Spleen (tissue), 11 donors: ENCODE measurements around the gene NUP98. TPM values are rescaled to one million over a fixed set of nuclear protein-coding genes. Genes with fewer than 3 reads are reported as not detected.
A peak's percentile ranks its signal among the peaks of the same experiment; 100 is the strongest.
"Not testable (repeated sequence)": the region's sequence is repeated elsewhere in the genome, so short reads cannot be mapped to it uniquely, and the experiment has no call there.

Experiments used
- DNase-seq: peaks from one replicate; pipeline ENCODE4 v3.0.0-alpha.2; 2020
- H3K27ac ChIP-seq, 8 donors: fragments of 200-600 bp; sonication (generic) in 7 of 8; 1 replicate in 4 of 8; 2 replicates in 4 of 8; pipeline versions ENCODE4 v1.5.0 to v1.8.0; 2016 to 2021; ENCODE audit warnings: inconsistent platforms in 4 of 8, mild to moderate bottlenecking in 4 of 8, moderate library complexity in 1 of 8
- H3K27me3 ChIP-seq, 7 donors: fragments of 200-600 bp; sonication (generic) in 6 of 7; replicated peaks in 1 of 7; 1 replicate in 4 of 7; 2 replicates in 3 of 7; pipeline versions ENCODE4 v1.5.0 to v1.8.0; 2016 to 2021; ENCODE audit warnings: inconsistent platforms in 3 of 7, mild to moderate bottlenecking in 1 of 7
- H3K36me3 ChIP-seq, 6 donors: fragments of 200-600 bp; sonication (generic) in 5 of 6; 1 replicate in 4 of 6; 2 replicates in 2 of 6; pipeline versions ENCODE4 v1.5.0 to v1.8.0; 2016 to 2021; ENCODE audit warnings: inconsistent platforms in 2 of 6
- H3K4me1 ChIP-seq, 6 donors: fragments of 200-600 bp; sonication (generic) in 5 of 6; 1 replicate in 3 of 6; 2 replicates in 3 of 6; pipeline versions ENCODE4 v1.5.0 to v1.8.0; 2016 to 2021; ENCODE audit warnings: inconsistent platforms in 3 of 6
- H3K4me3 ChIP-seq, 8 donors: fragments of 200-600 bp; sonication (generic) in 7 of 8; 1 replicate in 4 of 8; 2 replicates in 4 of 8; pipeline versions ENCODE4 v1.5.0 to v1.8.0; 2016 to 2021; ENCODE audit warnings: inconsistent platforms in 4 of 8, mild to moderate bottlenecking in 4 of 8, moderate library complexity in 2 of 8
- H3K9me3 ChIP-seq, 8 donors: fragments of 200-600 bp; sonication (generic) in 7 of 8; 1 replicate in 4 of 8; 2 replicates in 4 of 8; pipeline versions ENCODE4 v1.5.0 to v1.8.0; 2016 to 2021; ENCODE audit warnings: inconsistent platforms in 4 of 8
- POLR2A ChIP-seq, 3 donors: fragments of 450-650 bp; IDR thresholded peaks; one replicate each; pipeline ENCODE4 v1.5.1; 2017; ENCODE audit warnings: antibody characterized with exemption in 3 of 3, mild to moderate bottlenecking in 1 of 3
- POLR2AphosphoS5 ChIP-seq, 3 donors: sonication (generic); formaldehyde crosslinking; IDR thresholded peaks; one replicate each; pipeline ENCODE4 v1.5.1; 2017; ENCODE audit warnings: antibody characterized with exemption in 3 of 3
- WGBS, 5 donors: extraction: QIAGEN DNeasy Blood & Tissue Kit in 3 of 5; methylation state at CpG; one replicate each; pipeline versions ENCODE4 v1.1.5 to v1.1.7; 2013 to 2018; 5-methylcytosine and 5-hydroxymethylcytosine counted together
- intact Hi-C: fragments of 100-400 bp; cut with DNase I; formaldehyde crosslinking; loops from one replicate; pipeline ENCODE4 v1.15.0; 2023; ENCODE audit warnings: low total_unique reads
- polyA plus RNA-seq, 3 donors: library from polyadenylated mRNA; stranded (reverse); fragments of 200-250 nt; gene quantifications; one replicate each; pipeline ENCODE4 v1.2.1, GENCODE V29; 2013
- total RNA-seq, 7 donors: library from RNA; depleted of rRNA in 3 of 7; stranded (reverse); fragments of >200 nt in 3 of 7; fragmentation: NEBNext Ultra II Directional in 4 of 7; extraction: Animal tissue kit (Norgen Biotek cat#: 25700) in 4 of 7; gene quantifications; one replicate each; pipeline versions ENCODE4 v1.1.0 to v1.2.1, GENCODE V29; 2016 to 2021
- TF ChIP-seq, protein P1 (sequence below), 11 experiments: fragments of 200-600 bp in 7 of 11; fragments of 450-650 bp in 4 of 11; sonication (generic) in 4 of 11; IDR thresholded peaks in 8 of 11; conservative IDR thresholded peaks in 3 of 11; 1 replicate in 7 of 11; 2 replicates in 4 of 11; pipeline versions ENCODE4 v1.4.0 to v1.8.0; 2016 to 2021; ENCODE audit warnings: antibody characterized with exemption in 11 of 11, inconsistent platforms in 4 of 11, mild to moderate bottlenecking in 1 of 11
- donor health status: healthy with polysubstance abuse.
- donor health status: DM: no; HTN: no; CAD: no; lungs with moderate emphysema.
- donor health status: DM: no; HTN: no; CAD: no.
- donor health status: Bipolar disorder and iron deficiency.
- donor health status: healthy.
- donor health status: DM: no; HTN: no; CAD: no.
- donor health status: DM: yes; HTN: yes; CAD: no.

Gene NUP98
- total and polyA plus RNA-seq, 10 donors = 12.6 to 171 (median 88.7) TPM

- H3K27me3 ChIP-seq = no peaks in the 10 kb centered on the region
- intact Hi-C loops = no loop called here
- no peaks in the 10 kb centered on the region for H3K4me1 ChIP-seq
- H3K9me3 ChIP-seq = no peaks in the 10 kb centered on the region
- DNase-seq = peak; percentile 13
- no peak overlapping the region for H3K27ac ChIP-seq
- TF ChIP-seq, protein P1, sequence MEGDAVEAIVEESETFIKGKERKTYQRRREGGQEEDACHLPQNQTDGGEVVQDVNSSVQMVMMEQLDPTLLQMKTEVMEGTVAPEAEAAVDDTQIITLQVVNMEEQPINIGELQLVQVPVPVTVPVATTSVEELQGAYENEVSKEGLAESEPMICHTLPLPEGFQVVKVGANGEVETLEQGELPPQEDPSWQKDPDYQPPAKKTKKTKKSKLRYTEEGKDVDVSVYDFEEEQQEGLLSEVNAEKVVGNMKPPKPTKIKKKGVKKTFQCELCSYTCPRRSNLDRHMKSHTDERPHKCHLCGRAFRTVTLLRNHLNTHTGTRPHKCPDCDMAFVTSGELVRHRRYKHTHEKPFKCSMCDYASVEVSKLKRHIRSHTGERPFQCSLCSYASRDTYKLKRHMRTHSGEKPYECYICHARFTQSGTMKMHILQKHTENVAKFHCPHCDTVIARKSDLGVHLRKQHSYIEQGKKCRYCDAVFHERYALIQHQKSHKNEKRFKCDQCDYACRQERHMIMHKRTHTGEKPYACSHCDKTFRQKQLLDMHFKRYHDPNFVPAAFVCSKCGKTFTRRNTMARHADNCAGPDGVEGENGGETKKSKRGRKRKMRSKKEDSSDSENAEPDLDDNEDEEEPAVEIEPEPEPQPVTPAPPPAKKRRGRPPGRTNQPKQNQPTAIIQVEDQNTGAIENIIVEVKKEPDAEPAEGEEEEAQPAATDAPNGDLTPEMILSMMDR (IDR thresholded peaks at IDR 0.05 in 8 of 11, conservative IDR thresholded peaks at IDR 0.05 in 3 of 11) = no peak
- TF ChIP-seq POLR2AphosphoS5 (IDR thresholded peaks at IDR 0.05) (no peak), POLR2A (IDR thresholded peaks at IDR 0.05) (no peak)
- 84 to 100% (median 92%) methylated on average over 1 to 2 of the region's 2 CpGs for WGBS, 5 donors
- peaks cover 0 to 2% (median 0%) of the 10 kb centered on the region in 6 donors for H3K36me3 ChIP-seq
- no peak overlapping the region for H3K4me3 ChIP-seq
Measured at GRCh38 chr11:3816673-3817072, 19.3 kb upstream of the NUP98 start.

- peak; percentile 37 for DNase-seq
- no peaks in the 10 kb centered on the region for H3K9me3 ChIP-seq
- intact Hi-C loops = no loop called here
- H3K27ac ChIP-seq = no peak overlapping the region
- peaks cover 0 to 9% (median 0%) of the 10 kb centered on the region in 6 donors for H3K36me3 ChIP-seq
- TF ChIP-seq POLR2AphosphoS5 (IDR thresholded peaks at IDR 0.05) = no peak
- TF ChIP-seq, protein P1 (IDR thresholded peaks at IDR 0.05 in 8 of 11, conservative IDR thresholded peaks at IDR 0.05 in 3 of 11) = no peak
- no peak for TF ChIP-seq POLR2A (IDR thresholded peaks at IDR 0.05)
- H3K4me1 ChIP-seq = no peaks in the 10 kb centered on the region
- H3K27me3 ChIP-seq = no peaks in the 10 kb centered on the region
- WGBS, 5 donors = 81 to 91% (median 85%) methylated on average over 4 of the region's 4 CpGs
- no peak overlapping the region for H3K4me3 ChIP-seq
Measured at GRCh38 chr11:3815845-3816244, 18.5 kb upstream of the NUP98 start.

GRCh38 chr11:3814832-3815231 is 17.5 kb upstream of the NUP98 start:
- H3K9me3 ChIP-seq, H3K27ac ChIP-seq, H3K27me3 ChIP-seq, H3K4me3 ChIP-seq, H3K4me1 ChIP-seq, H3K36me3 ChIP-seq, intact Hi-C loops: not testable (repeated sequence)
- DNase-seq = peak; percentile 6
- 93 to 96% (median 94%) methylated on average over 5 of the region's 5 CpGs for WGBS, 5 donors

DNA sequence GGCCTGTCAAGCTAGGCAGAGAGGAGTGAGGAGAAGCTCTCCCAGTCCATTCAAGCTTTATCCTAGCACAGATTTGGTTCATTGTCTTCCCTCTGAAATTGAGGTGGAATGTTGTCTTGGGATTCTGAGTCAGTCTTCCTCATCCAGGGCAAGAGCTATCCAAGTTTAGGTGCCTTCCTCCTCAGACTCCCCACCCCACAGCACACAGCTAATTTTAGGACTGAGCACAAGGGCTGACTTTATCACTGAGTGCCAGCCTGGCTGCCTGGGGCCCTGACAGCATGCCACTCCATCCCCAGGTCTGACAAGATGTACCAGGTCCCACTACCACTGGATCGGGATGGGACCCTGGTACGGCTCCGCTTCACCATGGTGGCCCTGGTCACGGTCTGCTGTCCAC is 13.6 kb upstream of the NUP98 start:
- no peak for TF ChIP-seq POLR2AphosphoS5 (IDR thresholded peaks at IDR 0.05)
- TF ChIP-seq POLR2A (IDR thresholded peaks at IDR 0.05) = no peak
- TF ChIP-seq, protein P1 (IDR thresholded peaks at IDR 0.05 in 8 of 11, conservative IDR thresholded peaks at IDR 0.05 in 3 of 11) = no peak
- Histone ChIP-seq H3K4me1 (peaks cover 4 to 23% (median 12%) of the 10 kb centered on the region in 6 donors), H3K36me3 (peaks cover 0 to 9% (median 0%) of the 10 kb centered on the region in 6 donors), H3K9me3 (no peaks in the 10 kb centered on the region), H3K4me3 (no peak overlapping the region), H3K27ac (no peak overlapping the region), H3K27me3 (no peaks in the 10 kb centered on the region)
- peak; percentile 70 for DNase-seq
- intact Hi-C loops = no loop called here
- 94 to 99% (median 97%) methylated on average over 4 of the region's 4 CpGs for WGBS, 5 donors

DNA sequence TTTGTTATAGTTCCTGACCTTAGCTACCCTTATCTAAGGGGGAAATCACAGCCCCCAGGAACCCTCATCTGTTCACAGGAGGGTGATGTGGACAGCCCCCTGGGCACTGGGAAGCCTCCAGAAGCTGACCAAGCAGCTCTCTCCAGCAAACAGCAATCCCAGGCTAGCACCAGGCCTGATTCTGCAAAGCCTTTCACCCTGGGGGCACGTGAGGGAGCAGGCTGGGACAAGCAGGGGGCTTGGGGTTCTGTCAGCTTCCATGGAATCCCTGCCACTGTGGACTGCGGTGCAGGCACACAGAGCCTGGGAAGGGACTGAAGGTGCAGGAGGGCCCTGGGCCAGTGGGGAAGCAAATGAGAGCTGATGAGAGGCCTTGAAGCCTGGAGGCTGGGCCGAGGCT is 13.1 kb upstream of the NUP98 start:
- peak; percentile 63 for DNase-seq

More for the DNA sequence above, 13.1 kb upstream of the NUP98 start:
- Histone ChIP-seq H3K9me3 (no peaks in the 10 kb centered on the region), H3K27ac (no peak overlapping the region), H3K36me3 (peaks cover 0 to 9% (median 0%) of the 10 kb centered on the region in 6 donors), H3K4me3 (no peak overlapping the region), H3K27me3 (no peaks in the 10 kb centered on the region), H3K4me1 (peaks cover 4 to 23% (median 12%) of the 10 kb centered on the region in 6 donors)
- intact Hi-C loops = no loop called here
- no peak for TF ChIP-seq POLR2A (IDR thresholded peaks at IDR 0.05)
- TF ChIP-seq, protein P1 (IDR thresholded peaks at IDR 0.05 in 8 of 11, conservative IDR thresholded peaks at IDR 0.05 in 3 of 11) = no peak
- no peak for TF ChIP-seq POLR2AphosphoS5 (IDR thresholded peaks at IDR 0.05)
- 90 to 99% (median 93%) methylated on average over 3 of the region's 3 CpGs for WGBS, 5 donors
